NCI-H446 treated with DMSO at 0.1 percent for 48 hours (cell line): Measurements from ENCODE around the gene GFY.
"Not testable (repeated sequence)": the region's sequence is repeated elsewhere in the genome, so short reads cannot be mapped to it uniquely, and the experiment has no call there.

Experiments used
- DNase-seq: peaks from one replicate; lab custom pipeline; 2025; lab: John Stamatoyannopoulos, UW

The GFY gene

GRCh38 chr19:49444100-49444700 lies 19.0 kb downstream of the GFY start:
- DNase-seq: not testable (repeated sequence)

DNA sequence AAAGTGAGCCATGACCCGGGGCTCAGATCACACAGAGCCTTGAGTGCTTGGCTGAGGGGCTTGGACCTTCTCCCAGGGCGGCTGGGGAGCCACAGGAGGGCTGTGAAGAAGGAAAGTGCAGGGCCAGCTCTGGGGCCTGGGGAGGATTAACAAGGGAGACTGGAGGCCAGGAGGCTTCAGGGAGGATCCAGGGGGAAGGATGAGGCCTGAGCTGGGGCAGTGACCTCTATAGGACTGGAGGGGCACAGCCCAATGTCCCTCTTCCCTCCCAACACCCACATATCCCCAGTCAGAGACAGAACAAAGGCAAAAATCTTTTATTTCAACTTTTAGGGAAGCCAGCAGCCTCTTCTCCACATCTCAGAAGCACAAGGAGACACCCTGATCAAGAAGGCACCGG lies 20.8 kb downstream of the GFY start:
- no peak for DNase-seq

GRCh38 chr19:49447485-49448431 lies 22.6 kb downstream of the GFY start:
- DNase-seq: no peak

GRCh38 chr19:49448432-49448786 lies 23.2 kb downstream of the GFY start:
- no peak for DNase-seq

- no peak for DNase-seq
Observed at GRCh38 chr19:49450405-49450804, 25.2 kb downstream of the GFY start.

DNA sequence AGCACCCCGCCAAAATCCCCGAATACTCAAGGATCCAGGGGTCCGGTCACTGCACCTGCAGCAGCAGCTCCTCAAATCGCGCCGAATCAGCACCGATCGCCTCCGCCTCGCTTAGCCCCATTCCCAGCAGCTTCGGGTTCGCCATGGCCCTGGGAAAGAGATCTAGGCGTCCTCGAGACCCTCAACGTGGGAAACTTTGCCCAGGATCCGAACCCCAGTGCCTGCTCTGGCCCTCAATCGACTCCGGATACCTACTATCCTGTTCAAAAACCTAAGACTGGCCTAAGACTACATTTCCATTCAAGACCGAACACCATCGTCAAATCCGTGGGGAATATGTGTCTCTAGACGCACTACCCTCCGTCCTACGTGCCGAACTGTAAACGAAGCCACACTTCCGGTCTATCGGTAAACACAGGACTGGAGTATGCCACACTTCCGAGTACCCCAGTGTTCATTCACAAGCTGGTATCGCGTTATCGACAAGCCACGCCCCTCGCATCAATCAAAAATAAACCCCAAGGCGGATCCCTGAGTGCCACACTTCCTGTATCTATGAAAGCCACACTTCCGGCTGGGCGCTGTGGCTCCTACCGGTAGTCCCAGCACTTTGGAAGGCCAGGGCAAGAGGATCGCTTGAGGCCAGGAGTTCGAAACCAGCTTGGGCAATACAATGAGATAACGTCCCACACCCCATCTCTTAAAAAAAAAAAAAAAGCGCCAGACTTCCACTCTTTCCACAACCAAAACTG lies 26.4 kb downstream of the GFY start, which contains the start of gene PIH1D1:
TSS of gene PIH1D1 (minus strand) at position 385 of the 752 bp plus-strand sequence. CDS start at position 145, 240 bp downstream.
- peak; percentile 99 for DNase-seq

DNA sequence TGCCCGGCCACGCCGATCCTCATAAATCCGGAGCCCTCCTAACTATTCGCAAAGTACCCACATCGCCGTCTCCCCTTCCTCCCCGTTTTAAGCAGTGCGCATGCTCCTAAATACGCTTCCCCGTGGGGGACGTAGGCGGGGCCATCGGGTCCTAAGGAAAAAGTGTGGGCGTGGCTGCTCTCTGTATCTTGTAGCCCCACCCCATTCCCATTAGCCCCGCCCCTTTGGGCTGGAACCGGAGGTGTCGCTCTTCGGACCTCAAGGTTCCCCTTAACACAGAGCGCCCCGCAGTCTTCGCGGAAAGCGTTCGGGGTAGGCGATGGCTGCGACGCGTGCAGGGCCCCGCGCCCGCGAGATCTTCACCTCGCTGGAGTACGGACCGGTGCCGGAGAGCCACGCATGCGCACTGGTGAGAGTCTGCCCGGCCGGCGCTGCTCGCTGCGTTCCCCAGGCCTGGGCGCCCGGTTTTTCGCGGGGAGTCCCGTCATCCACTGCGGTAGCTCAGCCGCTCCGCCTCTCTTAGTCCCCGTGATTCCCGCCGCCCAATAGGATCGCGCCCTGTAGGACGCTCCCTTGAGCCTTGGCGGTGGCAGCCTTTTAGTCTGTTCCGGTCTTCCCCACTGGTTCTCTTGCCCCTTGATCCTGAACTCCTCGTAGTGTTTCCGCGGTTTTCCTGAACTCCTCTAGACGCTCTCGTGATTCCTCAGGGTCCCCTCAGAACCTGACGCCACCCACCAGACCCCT lies 28.0 kb downstream of the GFY start, which contains the start of gene ALDH16A1:
TSS of gene ALDH16A1 (plus strand) at position 213 of the 744 bp plus-strand sequence. CDS start at position 320, 107 bp downstream.
- peak; percentile 97 for DNase-seq

DNA sequence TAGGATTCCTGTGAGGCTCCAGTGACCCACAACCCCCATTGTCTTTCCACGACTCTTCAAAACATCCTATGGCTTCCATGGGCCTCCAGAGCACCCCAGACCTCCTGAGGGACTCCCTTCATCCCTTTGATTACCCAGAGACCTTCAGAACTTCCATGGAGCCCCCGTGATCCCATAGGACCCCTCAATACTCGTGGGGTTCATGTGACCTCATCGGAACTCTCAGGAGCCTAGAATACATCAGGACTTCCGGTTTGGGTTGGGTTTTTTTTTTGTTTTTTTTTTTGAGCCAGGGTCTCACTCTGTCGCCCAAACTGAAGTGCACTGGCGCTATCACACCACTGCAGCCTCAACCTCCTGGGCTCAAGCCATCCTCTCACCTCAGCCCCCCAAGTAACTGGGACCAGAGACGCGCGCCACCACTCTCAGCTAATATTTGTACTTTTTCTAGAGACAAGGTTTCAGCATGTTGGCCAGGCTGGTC lies 28.6 kb downstream of the GFY start:
- DNase-seq: no peak

- no peak for DNase-seq
Observed at GRCh38 chr19:49455773-49456172, 30.6 kb downstream of the GFY start.

DNA sequence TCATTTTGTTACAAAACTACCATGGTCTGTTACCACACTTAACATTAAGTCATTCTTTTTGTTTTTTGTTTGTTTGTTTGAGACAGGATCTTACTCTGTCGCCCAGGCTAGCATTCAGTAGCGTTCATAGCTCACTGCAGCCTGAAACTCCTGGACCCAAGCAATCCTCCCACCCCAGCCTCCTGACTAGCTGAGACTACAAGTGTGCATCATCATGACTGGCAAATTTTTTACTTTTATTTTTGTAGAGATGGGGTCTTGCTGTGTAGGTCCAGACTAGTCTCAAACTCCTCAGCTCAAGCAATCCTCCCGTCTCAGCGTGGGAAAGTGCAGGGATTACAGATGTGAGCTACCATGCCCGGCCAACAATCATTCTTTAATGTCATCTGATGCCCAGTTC lies 31.1 kb downstream of the GFY start:
- no peak for DNase-seq

- DNase-seq: no peak
Observed at GRCh38 chr19:49458567-49458903, 33.3 kb downstream of the GFY start.

DNA sequence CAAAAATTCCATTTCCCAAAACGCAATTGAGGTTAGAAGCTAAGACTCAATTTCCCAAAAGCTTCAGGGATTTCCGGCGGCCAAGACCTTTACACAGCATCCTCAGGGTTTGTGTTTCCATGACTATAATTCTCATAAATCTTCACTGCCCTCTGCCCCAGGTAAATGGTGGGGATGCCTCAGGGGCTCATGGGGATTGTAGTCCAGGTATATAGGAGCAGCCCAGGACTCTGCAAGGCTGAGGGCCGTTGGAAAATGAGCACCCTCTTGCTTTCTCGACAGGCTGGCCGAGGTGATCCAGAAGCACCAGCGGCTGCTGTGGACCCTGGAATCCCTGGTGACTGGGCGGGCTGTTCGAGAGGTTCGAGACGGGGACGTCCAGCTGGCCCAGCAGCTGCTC lies 34.2 kb downstream of the GFY start:
- DNase-seq: no peak

DNA sequence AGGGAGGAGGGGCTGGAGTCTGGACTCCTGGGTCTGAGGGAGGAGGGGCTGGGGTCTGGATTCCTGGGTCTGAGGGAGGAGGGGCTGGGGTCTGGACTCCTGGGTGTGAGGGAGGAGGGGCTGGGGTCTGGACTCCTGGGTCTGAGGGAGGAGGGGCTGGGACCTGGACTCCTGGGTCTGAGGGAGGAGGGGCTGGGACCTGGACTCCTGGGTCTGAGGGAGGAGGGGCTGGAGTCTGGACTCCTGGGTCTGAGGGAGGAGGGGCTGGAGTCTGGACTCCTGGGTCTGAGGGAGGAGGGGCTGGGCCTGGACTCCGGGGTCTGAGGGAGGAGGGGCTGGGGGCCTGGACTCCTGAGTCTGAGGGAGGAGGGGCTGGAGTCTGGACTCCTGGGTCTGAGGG lies 35.9 kb downstream of the GFY start:
- not testable (repeated sequence) for DNase-seq

GRCh38 chr19:49461656-49462055 lies 36.5 kb downstream of the GFY start:
- no peak for DNase-seq

- DNase-seq: no peak
Observed at GRCh38 chr19:49462492-49462891, 37.3 kb downstream of the GFY start.

DNA sequence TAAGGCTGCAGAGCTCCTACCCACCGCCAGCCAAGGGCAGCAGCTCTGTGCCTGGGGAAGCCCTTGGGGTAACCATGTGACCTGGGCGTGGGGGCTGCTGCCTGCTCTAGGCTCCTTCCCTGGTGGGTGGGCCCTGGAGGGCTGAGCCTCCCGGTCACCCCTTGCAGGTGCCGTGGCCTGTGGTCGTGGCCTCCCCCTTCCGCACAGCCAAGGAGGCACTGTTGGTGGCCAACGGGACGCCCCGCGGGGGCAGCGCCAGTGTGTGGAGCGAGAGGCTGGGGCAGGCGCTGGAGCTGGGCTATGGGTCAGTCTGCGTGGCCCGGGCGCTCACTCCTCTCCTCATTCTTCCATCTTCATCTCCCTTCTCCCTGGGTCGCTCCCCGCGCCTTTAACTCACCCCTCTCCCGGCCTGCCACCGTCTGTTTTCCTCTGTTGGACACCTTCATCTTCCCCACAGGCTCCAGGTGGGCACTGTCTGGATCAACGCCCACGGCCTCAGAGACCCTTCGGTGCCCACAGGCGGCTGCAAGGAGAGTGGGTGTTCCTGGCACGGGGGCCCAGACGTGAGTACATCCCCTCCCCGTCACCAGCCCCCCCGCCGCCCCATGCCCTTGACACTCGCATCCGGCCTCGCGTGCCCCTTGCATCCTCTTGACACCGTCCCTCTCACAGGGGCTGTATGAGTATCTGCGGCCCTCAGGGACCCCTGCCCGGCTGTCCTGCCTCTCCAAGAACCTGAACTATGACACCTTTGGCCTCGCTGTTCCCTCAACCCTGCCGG lies 39.0 kb downstream of the GFY start:
- DNase-seq: no peak

GRCh38 chr19:49465371-49465770 lies 40.2 kb downstream of the GFY start:
- DNase-seq: no peak

- DNase-seq: no peak
Observed at GRCh38 chr19:49468199-49468598, 43.0 kb downstream of the GFY start.

GRCh38 chr19:49468746-49469447 lies 43.7 kb downstream of the GFY start:
- DNase-seq: no peak
